HG03575 (cell line): Measurements from ENCODE around the gene AHR.

Source experiments
- ATAC-seq: cut with Tn5 transposase; IDR thresholded peaks from one replicate; pipeline ENCODE4 v1.9.1; 2021; ENCODE audit not compliant: unreplicated experiment, insufficient number of reproducible peaks, low FRiP score; ENCODE audit errors: extremely low read depth

Gene AHR

GRCh38 chr7:17298102-17298839, at the start of gene AHR:
Gene AHR, plus strand, starts transcription at chr7:17298652. Its CDS starts 613 bp downstream, at chr7:17299265.
- ATAC-seq, result no peak

- ATAC-seq, result no peak
These were observed 44.6 kb upstream of the AHR start for GRCh38 chr7:17253885-17254284.

GRCh38 chr7:17255926-17256325, 42.5 kb upstream of the AHR start:
- ATAC-seq, result no peak

GRCh38 chr7:17256375-17256774, 42.1 kb upstream of the AHR start:
- no peak for ATAC-seq

- ATAC-seq, result no peak
These were observed 31.9 kb upstream of the AHR start for GRCh38 chr7:17266565-17266964.

GRCh38 chr7:17269341-17270221, 28.9 kb upstream of the AHR start:
- ATAC-seq, result no peak

- ATAC-seq, result no peak
These were observed 23.8 kb upstream of the AHR start for GRCh38 chr7:17274551-17275245.

GRCh38 chr7:17275749-17276671, 22.4 kb upstream of the AHR start:
- ATAC-seq, result no peak

GRCh38 chr7:17279061-17279460, 19.4 kb upstream of the AHR start:
- ATAC-seq, result no peak

GRCh38 chr7:17289074-17289645, 9.3 kb upstream of the AHR start:
- ATAC-seq, result no peak

- ATAC-seq, result no peak
These were observed 5.6 kb upstream of the AHR start for GRCh38 chr7:17292843-17293242.

- no peak for ATAC-seq
These were observed 5.0 kb upstream of the AHR start for GRCh38 chr7:17293481-17293880.

- ATAC-seq, result no peak
These were observed 1.2 kb upstream of the AHR start for GRCh38 chr7:17297243-17297642.

GRCh38 chr7:17298840-17299482, 509 bp downstream of the AHR start:
- ATAC-seq, result no peak

GRCh38 chr7:17299483-17299991, 1.1 kb downstream of the AHR start:
- ATAC-seq, result no peak

- ATAC-seq, result no peak
These were observed 1.6 kb downstream of the AHR start for GRCh38 chr7:17300012-17300411.

- no peak for ATAC-seq
These were observed 2.0 kb downstream of the AHR start for GRCh38 chr7:17300437-17300836.
